Activated CD8-positive, alpha-beta T cell treated with anti-CD3 and anti-CD28 coated beads for 36 hours (primary cell): ENCODE data around the gene TREH. TPM values are rescaled to one million over a fixed set of nuclear protein-coding genes. Genes with fewer than 3 reads are reported as not detected.

Source experiments
- ATAC-seq: fragments of 200-7000 bp; cut with Tn5 transposase; one replicate; pipeline ENCODE4 v1.10.0; 2021; ENCODE audit warnings: mild to moderate bottlenecking, moderate library complexity
- CTCF ChIA-PET: fragments of 350-600 bp; sonication (Branson Sonifier 250); formaldehyde crosslinking; loops from one replicate; lab custom pipeline; 2021; ENCODE audit warnings: antibody characterized with exemption; lab: Charles Lee
- POLR2A ChIA-PET: fragments of 350-600 bp; sonication (Branson Sonifier 250); formaldehyde crosslinking; loops from one replicate; lab custom pipeline; 2021; ENCODE audit warnings: antibody characterized with exemption; lab: Charles Lee
- DNase-seq: peaks from one replicate; pipeline ENCODE4 v3.0.0-alpha.2; 2020
- H3K27ac Mint-ChIP-seq: one replicate; pipeline ENCODE4 v1.8.0; 2021; ENCODE audit warnings: mild to moderate bottlenecking, mixed read lengths
- H3K27me3 Mint-ChIP-seq: one replicate; pipeline ENCODE4 v1.8.0; 2021; ENCODE audit warnings: mixed read lengths
- H3K36me3 Mint-ChIP-seq: one replicate; pipeline ENCODE4 v1.8.0; 2021; ENCODE audit warnings: low read depth, mixed read lengths
- H3K4me1 Mint-ChIP-seq: one replicate; pipeline ENCODE4 v1.8.0; 2021; ENCODE audit warnings: low read depth, mixed read lengths
- H3K4me3 Mint-ChIP-seq: one replicate; pipeline ENCODE4 v1.8.0; 2021; ENCODE audit warnings: mild to moderate bottlenecking, moderate library complexity, mixed read lengths
- H3K9me3 Mint-ChIP-seq: one replicate; pipeline ENCODE4 v1.8.0; 2021; ENCODE audit warnings: mixed read lengths
- CTCF ChIP-seq: fragments of 200-600 bp; IDR thresholded peaks from one replicate; pipeline ENCODE4 v1.8.0; 2022; ENCODE audit warnings: antibody characterized with exemption, mild to moderate bottlenecking
- intact Hi-C: fragments of 100-400 bp; cut with micrococcal nuclease; formaldehyde crosslinking; loops from one replicate; pipeline ENCODE4 v1.10.0; 2022
- total RNA-seq, 2 experiments: library from RNA; stranded (reverse); gene quantifications; one replicate each; pipeline ENCODE4 v1.2.3, GENCODE V29; 2021

TREH gene
- total RNA-seq, 2 experiments from 2014 or later: not detected

GRCh38 chr11:118657238-118657637, 22.2 kb downstream of the TREH start:
- DNase-seq (no peak), ATAC-seq (no peak)
- Mint-ChIP-seq H3K4me3 (no peak overlapping the region), H3K27ac (no peak overlapping the region), H3K4me1 (peaks cover 6% of the 10 kb centered on the region), H3K9me3 (no peaks in the 10 kb centered on the region), H3K36me3 (no peaks in the 10 kb centered on the region), H3K27me3 (no peaks in the 10 kb centered on the region)
- no peak for TF ChIP-seq CTCF
- ChIA-PET CTCF (interaction anchor here (1.2 to 2.7 kb wide), 6 partner anchors 11 to 63 kb away, joined by 3 to 15 read pairs (median 6); no protein-coding TSS in a partner anchor), POLR2A (interaction anchor here (1.0 to 2.0 kb wide), 2 partner anchors 9 to 12 kb away, joined by 3 to 4 read pairs; no protein-coding TSS in a partner anchor)
- intact Hi-C loops: no loop called here

GRCh38 chr11:118656563-118657165, 22.8 kb downstream of the TREH start:
- H3K4me3 Mint-ChIP-seq: no peak overlapping the region

GRCh38 chr11:118655486-118656190, 23.8 kb downstream of the TREH start:
- H3K27me3 Mint-ChIP-seq: no peaks in the 10 kb centered on the region
- H3K9me3 Mint-ChIP-seq: no peaks in the 10 kb centered on the region
- ChIA-PET POLR2A (interaction anchor here (1.4 to 2.0 kb wide), 2 partner anchors 10 to 311 kb away, joined by 3 to 4 read pairs; no protein-coding TSS in a partner anchor), CTCF (interaction anchor here (1.0 to 1.6 kb wide), 2 partner anchors 14 to 54 kb away, joined by 3 read pairs; no protein-coding TSS in a partner anchor)
- H3K4me3 Mint-ChIP-seq: no peak overlapping the region
- peaks cover 6% of the 10 kb centered on the region for H3K4me1 Mint-ChIP-seq
- ATAC-seq (no peak), DNase-seq (no peak)
- no peak for TF ChIP-seq CTCF
- intact Hi-C loops: no loop called here
- no peak overlapping the region for H3K27ac Mint-ChIP-seq
- no peaks in the 10 kb centered on the region for H3K36me3 Mint-ChIP-seq

More at GRCh38 chr11:118656563-118657165, 22.8 kb downstream of the TREH start:
- DNase-seq (no peak), ATAC-seq (no peak)
- Mint-ChIP-seq H3K36me3 (no peaks in the 10 kb centered on the region), H3K27me3 (no peaks in the 10 kb centered on the region), H3K4me1 (peaks cover 6% of the 10 kb centered on the region), H3K9me3 (no peaks in the 10 kb centered on the region), H3K27ac (no peak overlapping the region)
- intact Hi-C loops: no loop called here
- TF ChIP-seq CTCF: no peak
- ChIA-PET POLR2A (interaction anchor here (2.0 kb wide), 1 partner anchor 11 kb away, joined by 4 read pairs; no protein-coding TSS in a partner anchor), CTCF (interaction anchor here (1.2 to 2.4 kb wide), 4 partner anchors 12 to 62 kb away, joined by 3 to 15 read pairs (median 6); no protein-coding TSS in a partner anchor)

- intact Hi-C loops: no loop called here
- ChIA-PET CTCF (interaction anchor here (0.9 to 1.0 kb wide), 2 partner anchors 13 to 42 kb away, joined by 3 read pairs; no protein-coding TSS in a partner anchor), POLR2A (no interaction called here)
- ATAC-seq (no peak), DNase-seq (no peak)
- H3K27ac Mint-ChIP-seq: no peak overlapping the region
- H3K4me1 Mint-ChIP-seq: peaks cover 6% of the 10 kb centered on the region
- no peak overlapping the region for H3K4me3 Mint-ChIP-seq
- no peaks in the 10 kb centered on the region for H3K9me3 Mint-ChIP-seq
- no peaks in the 10 kb centered on the region for H3K36me3 Mint-ChIP-seq
- TF ChIP-seq CTCF: no peak
- no peaks in the 10 kb centered on the region for H3K27me3 Mint-ChIP-seq
Measured at GRCh38 chr11:118653684-118654390, 25.6 kb downstream of the TREH start.
